ENCODE results near the gene DUS3L.

The DUS3L gene

GRCh38 chr19:5827342-5827890, 36.5 kb upstream of the DUS3L start:
- DNase-seq (ENCODE audit: insufficient read length, low spot score), result no peak
- no peak for FAIRE-seq
- no peak for TF ChIP-seq POLR2A (IDR thresholded peaks at IDR 0.05; ENCODE audit: low read depth, low read length)

- TF ChIP-seq POLR2A (IDR thresholded peaks at IDR 0.05; ENCODE audit: low read depth, low read length), result no peak
- no peak for FAIRE-seq
- DNase-seq (ENCODE audit: insufficient read length, low spot score), result peak; percentile 81
Measured at GRCh38 chr19:5826531-5827341, 35.8 kb upstream of the DUS3L start.

DNA sequence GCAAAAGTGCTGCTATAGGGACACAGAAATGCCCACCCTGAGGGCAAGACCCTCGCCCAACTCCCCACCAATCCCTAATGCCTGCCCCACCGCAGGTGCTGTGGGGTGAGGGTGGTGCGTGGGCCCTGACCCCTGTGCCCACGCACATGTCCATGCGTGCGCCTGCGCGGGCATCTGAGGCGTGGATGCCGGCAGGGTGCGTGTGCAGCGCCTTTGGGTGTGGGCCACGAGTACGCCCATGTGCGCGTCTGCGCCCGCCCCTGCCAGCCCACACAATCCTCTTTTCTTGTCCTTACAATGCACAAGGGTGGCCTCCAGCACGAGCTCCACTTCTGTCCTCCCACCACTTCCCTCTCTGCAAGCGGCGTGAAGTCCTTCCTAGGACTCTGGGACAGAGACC, 34.2 kb upstream of the DUS3L start:
- DNase-seq (ENCODE audit: insufficient read length, low spot score) (no peak), FAIRE-seq (no peak)
- no peak for TF ChIP-seq POLR2A (IDR thresholded peaks at IDR 0.05; ENCODE audit: low read depth, low read length)

DNA sequence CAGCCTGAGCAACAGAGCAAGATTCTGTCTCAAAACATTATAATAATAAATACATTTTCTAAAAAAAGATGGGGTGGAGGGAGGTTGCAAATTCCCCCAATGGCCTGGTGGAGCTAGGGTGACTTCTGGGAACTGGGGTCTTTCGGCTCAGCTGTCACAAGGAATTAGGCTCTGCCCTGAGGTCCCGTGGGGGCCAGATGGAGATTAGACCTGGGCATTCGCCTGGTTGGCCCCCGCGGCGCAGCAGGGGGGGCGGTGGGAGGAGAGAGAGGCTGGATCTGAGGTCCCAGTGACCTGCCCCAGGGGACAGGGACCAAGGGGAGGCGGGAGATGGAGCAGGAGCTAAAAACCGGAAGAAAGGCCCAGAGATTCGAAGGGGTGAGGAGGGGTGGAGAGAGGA, 33.8 kb upstream of the DUS3L start:
- no peak for DNase-seq (ENCODE audit: insufficient read length, low spot score)
- no peak for FAIRE-seq
- no peak for TF ChIP-seq POLR2A (IDR thresholded peaks at IDR 0.05; ENCODE audit: low read depth, low read length)

GRCh38 chr19:5823579-5824281, 32.8 kb upstream of the DUS3L start:
- DNase-seq (ENCODE audit: insufficient read length, low spot score) (no peak), FAIRE-seq (no peak)
- TF ChIP-seq POLR2A (IDR thresholded peaks at IDR 0.05; ENCODE audit: low read depth, low read length), result no peak

DNA sequence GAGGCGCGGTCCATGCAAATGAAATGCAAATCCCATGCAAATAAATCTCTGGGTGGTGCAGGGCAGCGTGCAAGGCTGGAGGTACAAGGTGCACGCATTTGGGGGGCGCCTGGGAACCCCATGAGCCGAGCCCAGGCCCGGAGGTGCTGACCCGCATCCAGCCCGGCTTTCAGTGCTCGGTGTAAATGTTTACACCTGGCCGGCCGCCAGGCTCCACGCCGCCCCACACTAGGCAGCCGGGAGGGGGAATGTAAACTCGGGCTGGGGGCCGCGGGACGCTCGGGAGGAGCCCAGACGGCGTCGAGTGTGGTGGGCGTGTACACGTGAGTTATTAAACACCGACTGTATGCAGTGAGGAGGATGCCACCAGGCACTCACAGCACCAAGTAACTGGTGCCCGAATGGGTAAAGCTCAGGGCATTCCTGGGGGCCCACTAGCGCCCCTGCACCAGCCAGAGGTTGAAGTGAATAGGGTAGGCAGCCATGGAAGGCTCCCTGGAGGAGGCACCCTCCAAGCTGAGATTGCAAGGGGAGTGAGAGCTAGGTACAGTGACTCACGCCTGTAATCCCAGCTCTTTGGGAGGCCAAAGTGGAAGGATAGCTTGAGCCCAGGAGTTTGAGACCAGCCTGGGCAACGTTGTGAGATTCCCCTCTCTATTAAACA, 31.4 kb upstream of the DUS3L start:
- TF ChIP-seq POLR2A (IDR thresholded peaks at IDR 0.05; ENCODE audit: low read depth, low read length), result no peak
- DNase-seq (ENCODE audit: insufficient read length, low spot score) (no peak), FAIRE-seq (no peak)

DNA sequence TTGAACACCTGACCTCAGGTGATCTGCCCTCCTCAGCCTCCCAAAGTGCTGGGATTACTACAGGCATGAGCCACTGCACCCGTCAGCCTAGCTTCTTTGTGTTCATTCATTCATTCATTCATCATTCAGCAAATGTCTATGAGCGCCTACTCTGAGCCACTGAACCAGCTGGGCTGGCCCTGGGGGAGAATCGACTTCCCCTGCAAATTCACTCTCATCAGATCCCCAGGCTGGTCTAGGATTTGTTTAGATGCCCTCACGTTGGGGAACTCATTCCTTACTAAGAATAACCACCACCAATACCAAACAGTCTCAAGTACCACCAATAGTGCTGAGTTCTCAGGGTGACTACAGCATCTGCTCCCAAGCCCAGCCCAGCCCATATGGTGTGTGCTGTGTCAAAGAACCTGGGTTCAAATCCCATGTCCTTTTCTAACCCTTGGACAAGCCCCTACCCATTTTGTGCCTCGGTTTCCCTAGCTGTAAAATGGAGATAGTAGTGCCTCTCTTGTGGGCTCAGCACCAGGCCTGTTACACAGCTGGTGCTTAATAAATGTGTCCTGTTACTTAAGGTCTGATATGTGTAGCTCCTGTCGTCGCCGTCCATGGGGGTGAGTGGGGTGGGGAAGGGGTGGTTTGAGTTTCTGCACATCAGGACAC, 30.7 kb upstream of the DUS3L start:
- no peak for TF ChIP-seq POLR2A (IDR thresholded peaks at IDR 0.05; ENCODE audit: low read depth, low read length)
- no peak for DNase-seq (ENCODE audit: insufficient read length, low spot score)
- no peak for FAIRE-seq

- no peak for FAIRE-seq
- no peak for DNase-seq (ENCODE audit: insufficient read length, low spot score)
- no peak for TF ChIP-seq POLR2A (IDR thresholded peaks at IDR 0.05; ENCODE audit: low read depth, low read length)
Measured at GRCh38 chr19:5820785-5821184, 29.8 kb upstream of the DUS3L start.

DNA sequence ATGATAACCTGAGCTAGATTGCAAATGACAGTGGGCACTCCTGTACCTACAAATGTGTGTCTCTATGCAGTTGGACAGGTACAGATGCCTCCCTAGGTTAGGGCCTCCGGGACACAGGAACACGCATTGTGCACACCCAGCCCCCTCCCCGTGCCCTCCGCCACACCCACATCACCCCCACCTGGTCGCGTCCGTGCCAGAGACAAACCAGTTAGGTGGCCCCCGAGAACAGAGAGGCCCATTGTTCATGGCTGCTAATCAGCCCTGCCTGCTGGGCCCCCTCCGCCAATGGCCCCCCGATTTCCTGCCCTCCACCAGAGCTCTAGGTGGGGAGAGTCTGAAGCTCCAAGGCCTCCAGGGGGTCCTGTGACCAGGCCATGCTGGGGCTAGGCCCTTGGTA, 27.6 kb upstream of the DUS3L start:
- no peak for TF ChIP-seq POLR2A (IDR thresholded peaks at IDR 0.05; ENCODE audit: low read depth, low read length)
- DNase-seq (ENCODE audit: insufficient read length, low spot score) (no peak), FAIRE-seq (no peak)

DNA sequence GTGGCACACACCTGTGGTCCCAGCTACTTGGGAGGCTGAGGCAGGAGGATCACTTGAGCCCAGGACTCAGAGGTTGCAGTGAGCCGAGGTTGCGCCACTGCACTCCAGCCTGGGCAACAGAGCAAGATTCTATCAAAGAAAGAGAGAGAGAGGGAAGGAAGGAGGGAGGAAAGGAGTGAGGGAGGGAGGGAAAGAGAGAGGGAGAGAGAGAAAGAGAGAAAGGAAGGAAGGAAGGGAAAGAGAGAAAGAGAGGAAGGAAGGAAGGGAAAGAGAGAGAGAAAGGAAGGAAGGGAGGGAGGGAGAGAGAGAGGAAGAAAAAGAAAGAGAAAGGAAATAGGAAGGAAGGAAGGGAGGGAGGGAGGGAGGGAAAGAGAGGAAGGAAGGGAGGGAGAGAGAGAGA, 26.3 kb upstream of the DUS3L start:
- no peak for FAIRE-seq
- no peak for DNase-seq (ENCODE audit: insufficient read length, low spot score)
- TF ChIP-seq POLR2A (IDR thresholded peaks at IDR 0.05; ENCODE audit: low read depth, low read length), result no peak

- no peak for TF ChIP-seq POLR2A (IDR thresholded peaks at IDR 0.05; ENCODE audit: low read depth, low read length)
- DNase-seq (ENCODE audit: insufficient read length, low spot score) (no peak), FAIRE-seq (no peak)
Measured at GRCh38 chr19:5814852-5815246, 23.9 kb upstream of the DUS3L start.

- FAIRE-seq (no peak), DNase-seq (ENCODE audit: insufficient read length, low spot score) (no peak)
- TF ChIP-seq POLR2A (IDR thresholded peaks at IDR 0.05; ENCODE audit: low read depth, low read length), result no peak
Measured at GRCh38 chr19:5814123-5814851, 23.3 kb upstream of the DUS3L start.

DNA sequence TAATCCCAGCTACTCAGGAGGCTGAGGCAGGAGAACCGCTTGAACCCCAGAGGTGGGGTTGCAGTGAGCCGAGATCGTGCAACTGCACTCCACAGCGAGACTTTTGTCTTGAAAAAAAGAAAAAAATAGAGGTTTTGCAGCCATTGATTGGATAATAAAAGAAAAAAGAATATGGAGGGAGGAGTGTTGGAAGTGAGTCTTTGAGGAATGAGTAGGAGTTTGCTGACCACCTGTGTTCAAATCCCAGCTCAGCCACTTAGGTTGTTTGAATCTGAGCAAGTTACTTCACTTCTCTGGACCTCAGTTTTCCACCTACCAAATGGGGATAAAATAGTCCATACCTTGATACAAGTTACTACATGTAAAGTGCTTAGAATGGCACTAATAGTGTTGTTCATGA, 20.2 kb upstream of the DUS3L start:
- DNase-seq (ENCODE audit: insufficient read length, low spot score) (no peak), FAIRE-seq (no peak)
- no peak for TF ChIP-seq POLR2A (IDR thresholded peaks at IDR 0.05; ENCODE audit: low read depth, low read length)

All from H54 (cell line).